CD14-positive monocyte (primary cell): ENCODE measurements around the gene MPRIP. TPM values are rescaled to one million over a fixed set of nuclear protein-coding genes. Genes with fewer than 3 reads are reported as not detected.

ENCODE experiments used
- DNase-seq, 3 donors: peaks; one replicate each; pipeline ENCODE4 v3.0.0-alpha.2; 2011 to 2022
- H2AFZ ChIP-seq: 2 replicates; pipeline ENCODE4 v1.6.0; 2012; ENCODE audit warnings: mild to moderate bottlenecking, low read depth, low read length, inconsistent platforms; ENCODE audit not compliant: insufficient read depth, poor library complexity, severe bottlenecking
- H3K27ac ChIP-seq, 2 donors: 1 replicate in 1 of 2; 2 replicates in 1 of 2; pipeline ENCODE4 v1.5.1; 2012 to 2013; ENCODE audit warnings: low read length in 2 of 2, control low read depth in 1 of 2, inconsistent platforms in 1 of 2, low read depth in 1 of 2, mild to moderate bottlenecking in 1 of 2
- H3K27me3 ChIP-seq, 2 donors: one replicate each; pipeline versions ENCODE4 v1.6.0 to v1.6.1; 2011 to 2013; ENCODE audit warnings: low read length in 2 of 2; ENCODE audit not compliant: control insufficient read depth in 2 of 2, insufficient read depth in 2 of 2
- H3K36me3 ChIP-seq, 2 donors: replicated peaks in 1 of 2; 1 replicate in 1 of 2; 2 replicates in 1 of 2; pipeline versions ENCODE4 v1.5.1 to v1.6.1; 2012 to 2013; ENCODE audit warnings: low read length in 2 of 2, control low read depth in 1 of 2, inconsistent platforms in 1 of 2, mild to moderate bottlenecking in 1 of 2; ENCODE audit not compliant: insufficient read depth in 2 of 2, control insufficient read depth in 1 of 2
- H3K4me1 ChIP-seq, 2 donors: 1 replicate in 1 of 2; 2 replicates in 1 of 2; pipeline versions ENCODE4 v1.5.1 to v1.6.1; 2012 to 2013; ENCODE audit warnings: low read length in 2 of 2, control low read depth in 1 of 2, inconsistent platforms in 1 of 2, mild to moderate bottlenecking in 1 of 2, moderate library complexity in 1 of 2; ENCODE audit not compliant: insufficient read depth in 2 of 2, control insufficient read depth in 1 of 2
- H3K4me2 ChIP-seq: replicated peaks from 2 replicates; pipeline ENCODE3; 2012; ENCODE audit warnings: low read length, moderate library complexity, mild to moderate bottlenecking; ENCODE audit not compliant: poor library complexity, severe bottlenecking; ENCODE audit errors: extremely low read depth
- H3K4me3 ChIP-seq, 3 experiments: fragments of 200-600 bp in 1 of 3; sonication (generic) in 1 of 3; replicated peaks in 1 of 3; 1 replicate in 2 of 3; 2 replicates in 1 of 3; pipeline ENCODE4 v1.5.1; 2011 to 2013; ENCODE audit warnings: low read length in 3 of 3, mild to moderate bottlenecking in 3 of 3, control low read depth in 2 of 3, low read depth in 2 of 3, inconsistent platforms in 1 of 3, moderate library complexity in 1 of 3
- H3K79me2 ChIP-seq: 2 replicates; pipeline ENCODE4 v1.6.0; 2012; ENCODE audit warnings: mild to moderate bottlenecking, control low read depth, inconsistent platforms, low read length, moderate library complexity; ENCODE audit not compliant: insufficient read depth
- H3K9ac ChIP-seq: 2 replicates; pipeline ENCODE4 v1.6.0; 2017; ENCODE audit warnings: low read length, mild to moderate bottlenecking; ENCODE audit not compliant: insufficient read depth, poor library complexity, severe bottlenecking
- H3K9me3 ChIP-seq, 2 donors: replicated peaks in 1 of 2; 1 replicate in 1 of 2; 2 replicates in 1 of 2; pipeline versions ENCODE4 v1.5.1 to v1.6.1; 2012 to 2013; ENCODE audit warnings: low read length in 2 of 2, control low read depth in 1 of 2; ENCODE audit not compliant: control insufficient read depth in 1 of 2, insufficient read depth in 1 of 2
- H4K20me1 ChIP-seq: 2 replicates; pipeline ENCODE4 v1.6.0; 2012; ENCODE audit warnings: mild to moderate bottlenecking, low read length, control low read depth, moderate library complexity; ENCODE audit not compliant: insufficient read depth
- H3K27ac Mint-ChIP-seq, 7 donors: one replicate each; pipeline ENCODE4 v1.8.0; 2020; ENCODE audit warnings: mild to moderate bottlenecking in 7 of 7, mixed read lengths in 7 of 7, moderate library complexity in 6 of 7, inconsistent platforms in 2 of 7
- H3K27me3 Mint-ChIP-seq, 3 donors: one replicate each; pipeline ENCODE4 v1.8.0; 2021 to 2022; ENCODE audit warnings: low read depth in 3 of 3, mild to moderate bottlenecking in 3 of 3, mixed read lengths in 3 of 3, moderate library complexity in 3 of 3, inconsistent platforms in 1 of 3
- H3K36me3 Mint-ChIP-seq, 2 donors: one replicate each; pipeline ENCODE4 v1.8.0; 2020; ENCODE audit warnings: mixed read lengths in 2 of 2, inconsistent platforms in 1 of 2, mild to moderate bottlenecking in 1 of 2
- H3K4me1 Mint-ChIP-seq: one replicate; pipeline ENCODE4 v1.8.0; 2020; ENCODE audit warnings: mild to moderate bottlenecking, mixed read lengths
- H3K4me3 Mint-ChIP-seq, 2 donors: one replicate each; pipeline ENCODE4 v1.8.0; 2020; ENCODE audit warnings: mild to moderate bottlenecking in 2 of 2, mixed read lengths in 2 of 2, moderate library complexity in 1 of 2
- H3K9me3 Mint-ChIP-seq, 7 donors: one replicate each; pipeline ENCODE4 v1.8.0; 2020 to 2022; ENCODE audit warnings: mixed read lengths in 7 of 7, mild to moderate bottlenecking in 6 of 7, moderate library complexity in 6 of 7, inconsistent platforms in 2 of 7
- CTCF ChIP-seq: fragments of 200-600 bp; IDR thresholded peaks from one replicate; pipeline ENCODE4 v1.8.0; 2022; ENCODE audit warnings: antibody characterized with exemption, mild to moderate bottlenecking
- WGBS: methylation state at CpG from one replicate; pipeline ENCODE4 v1.1.5; 2013; ENCODE audit warnings: missing lambda C conversion rate; ENCODE audit not compliant: insufficient coverage; 5-methylcytosine and 5-hydroxymethylcytosine counted together
- intact Hi-C, 2 donors: fragments of 100-400 bp; cut with micrococcal nuclease; formaldehyde crosslinking; loops; one replicate each; pipeline versions ENCODE4 v1.15.0 to v1.15.1; 2023
- polyA plus RNA-seq, 3 donors: library from polyadenylated mRNA; depleted of rRNA in 1 of 3; unstranded in 2 of 3; stranded (reverse) in 1 of 3; fragments of 300-500 nt in 2 of 3; fragments of >200 nt in 1 of 3; fragmentation: Illumina TruSeq in 2 of 3; gene quantifications; 1 replicate in 2 of 3; 2 replicates in 1 of 3; pipeline ENCODE4 v1.2.3, GENCODE V29; 2012 to 2021

Gene MPRIP
- polyA plus RNA-seq, 3 donors: 2.0 to 48.7 (median 2.5) TPM

GRCh38 chr17:17019891-17020456 is 22.3 kb upstream of the MPRIP start:
- peaks cover 0 to 13% of the 10 kb centered on the region in 2 donors for H3K27me3 ChIP-seq
- H3K27ac ChIP-seq: no peak overlapping the region
- H3K27me3 Mint-ChIP-seq: peaks cover 7 to 38% (median 36%) of the 10 kb centered on the region in 3 donors
- H3K79me2 ChIP-seq: no peaks in the 10 kb centered on the region
- DNase-seq: no peak
- H3K9me3 Mint-ChIP-seq: peaks cover 0 to 5% (median 0%) of the 10 kb centered on the region in 7 donors
- intact Hi-C loops: no loop called here
- H3K9ac ChIP-seq: no peak overlapping the region
- H3K4me1 Mint-ChIP-seq: peaks cover 21% of the 10 kb centered on the region
- H3K9me3 ChIP-seq: no peaks in the 10 kb centered on the region
- no peaks in the 10 kb centered on the region for H4K20me1 ChIP-seq
- no peak for TF ChIP-seq CTCF
- H3K4me3 ChIP-seq: no peak overlapping the region
- H3K4me2 ChIP-seq: no peak overlapping the region
- WGBS: 96% methylated on average over 11 of the region's 13 CpGs
- no peak overlapping the region for H2AFZ ChIP-seq
- no peak overlapping the region for H3K4me3 Mint-ChIP-seq
- peaks cover 15 to 19% of the 10 kb centered on the region in 2 donors for H3K4me1 ChIP-seq
- H3K36me3 Mint-ChIP-seq: no peaks in the 10 kb centered on the region
- H3K27ac Mint-ChIP-seq: peak overlapping the region in 1 of 7 donors; percentile 2
- H3K36me3 ChIP-seq: no peaks in the 10 kb centered on the region

GRCh38 chr17:17020821-17021193 is 21.4 kb upstream of the MPRIP start:
- WGBS: 97% methylated on average over 4 of the region's 8 CpGs
- H3K36me3 Mint-ChIP-seq: no peaks in the 10 kb centered on the region
- DNase-seq: no peak
- H3K4me2 ChIP-seq: no peak overlapping the region
- peaks cover 12 to 15% of the 10 kb centered on the region in 2 donors for H3K4me1 ChIP-seq
- H3K36me3 ChIP-seq: no peaks in the 10 kb centered on the region
- H3K4me3 ChIP-seq: no peak overlapping the region
- intact Hi-C loops: no loop called here
- H3K27me3 ChIP-seq: peaks cover 0 to 13% of the 10 kb centered on the region in 2 donors
- peaks cover 8 to 34% (median 32%) of the 10 kb centered on the region in 3 donors for H3K27me3 Mint-ChIP-seq
- no peaks in the 10 kb centered on the region for H3K79me2 ChIP-seq
- peaks cover 16% of the 10 kb centered on the region for H3K4me1 Mint-ChIP-seq
- no peak overlapping the region for H3K27ac ChIP-seq
- H3K27ac Mint-ChIP-seq: no peak overlapping the region
- no peaks in the 10 kb centered on the region for H3K9me3 ChIP-seq
- no peak overlapping the region for H2AFZ ChIP-seq
- no peaks in the 10 kb centered on the region for H4K20me1 ChIP-seq
- no peak overlapping the region for H3K9ac ChIP-seq
- peaks cover 0 to 5% (median 0%) of the 10 kb centered on the region in 7 donors for H3K9me3 Mint-ChIP-seq
- TF ChIP-seq CTCF: no peak
- no peak overlapping the region for H3K4me3 Mint-ChIP-seq
